HuH-7 (cell line): ENCODE data around the gene PKNOX1.
"Not testable (repeated sequence)": the region's sequence is repeated elsewhere in the genome, so short reads cannot be mapped to it uniquely, and the experiment has no call there.

Experiments
- DNase-seq: peaks from one replicate; pipeline ENCODE4 v3.0.0; 2011; ENCODE audit warnings: low spot score

Gene PKNOX1

GRCh38 chr21:42986125-42986783 is 11.9 kb downstream of the PKNOX1 start:
- no peak for DNase-seq

DNA sequence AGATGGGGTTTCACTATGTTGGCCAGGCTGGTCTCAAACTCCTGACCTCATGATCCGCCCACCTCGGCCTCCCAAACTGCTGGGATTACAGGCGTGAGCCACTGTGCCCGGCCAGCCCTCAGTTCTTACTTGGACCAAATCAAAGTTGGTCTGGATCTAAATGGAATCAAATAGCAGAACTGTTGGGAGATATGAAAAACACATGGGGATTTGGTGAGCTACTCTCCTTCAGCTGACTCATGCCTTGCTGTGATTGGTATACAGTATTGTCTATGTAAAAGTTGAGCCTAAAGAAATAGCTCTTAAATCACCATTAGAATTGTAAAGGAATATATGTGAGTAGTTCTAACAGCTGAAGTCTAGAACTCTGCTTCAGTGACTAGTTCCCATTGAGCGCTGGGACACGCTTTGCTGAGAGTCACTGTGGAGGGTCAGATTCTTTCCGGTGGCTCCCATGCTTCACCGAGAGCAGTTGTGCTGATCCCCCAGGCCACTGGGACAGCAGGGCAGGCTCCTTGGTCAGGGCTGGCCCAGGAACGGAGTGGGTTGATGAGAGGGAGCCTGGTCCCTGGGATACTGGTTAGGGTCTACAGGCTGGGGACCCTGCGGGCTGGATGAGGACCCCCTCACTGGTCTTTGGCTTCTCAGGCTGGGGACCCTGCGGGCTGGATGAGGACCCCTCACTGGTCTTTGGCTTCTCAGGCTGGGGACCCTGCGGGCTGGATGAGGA is 14.0 kb downstream of the PKNOX1 start:
- no peak for DNase-seq

DNA sequence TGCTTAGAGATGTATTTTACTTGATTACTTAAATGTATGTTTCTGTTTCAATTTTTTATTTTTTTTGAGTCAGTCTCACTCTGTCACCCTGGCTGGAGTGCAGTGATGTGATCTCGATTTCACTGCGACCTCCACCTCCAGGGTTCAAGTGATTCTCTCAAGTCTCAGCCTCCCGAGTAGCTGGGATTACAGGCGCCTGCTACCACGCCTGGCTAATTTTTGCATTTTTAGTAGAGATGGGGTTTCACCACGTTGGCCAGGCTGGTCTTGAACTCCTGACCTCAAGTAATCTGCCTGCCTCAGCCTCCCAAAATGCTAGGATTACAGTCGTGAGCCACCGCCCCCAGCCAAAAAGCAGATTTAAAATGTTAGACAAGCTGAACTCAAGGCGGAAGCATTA is 15.0 kb downstream of the PKNOX1 start:
- DNase-seq, result not testable (repeated sequence)

DNA sequence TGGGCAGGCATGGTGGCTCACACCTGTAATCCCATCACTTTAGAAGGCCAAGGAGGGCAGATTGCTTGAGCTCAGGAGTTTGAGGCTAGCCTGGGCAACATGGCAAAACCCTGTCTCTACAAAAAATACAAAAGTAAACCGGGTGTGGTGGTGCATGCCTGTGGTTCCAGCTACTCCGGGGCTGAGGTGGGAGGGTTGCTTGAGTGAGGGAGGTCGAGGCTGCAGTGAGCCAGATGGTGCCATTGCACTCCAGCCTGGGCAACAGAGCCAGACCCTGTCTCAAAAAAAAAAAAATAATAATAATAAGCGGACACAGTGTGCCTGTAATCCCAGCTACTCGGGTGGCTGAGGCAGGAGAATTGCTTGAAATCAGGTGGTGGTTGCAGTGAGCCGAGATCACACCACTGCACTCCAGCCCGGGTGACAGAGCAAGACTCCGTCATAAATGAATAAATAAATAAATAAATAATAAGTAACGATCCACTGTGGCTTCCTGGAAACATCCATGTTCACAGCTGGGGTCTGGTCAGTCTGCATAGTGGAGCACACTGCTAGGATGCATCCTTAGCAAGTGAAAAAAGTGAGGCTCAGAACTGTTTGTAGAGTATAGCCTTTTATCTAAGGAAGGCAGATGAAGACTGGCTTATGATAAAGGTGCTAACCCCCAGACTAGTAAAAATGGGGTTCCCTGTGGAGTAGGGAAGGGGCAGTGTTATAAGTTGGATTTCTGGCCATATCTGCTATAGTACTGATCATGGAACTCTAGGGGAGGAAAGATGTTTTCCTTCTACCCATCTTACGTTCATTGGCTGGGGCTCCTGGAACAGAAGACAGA is 15.7 kb downstream of the PKNOX1 start:
- no peak for DNase-seq

- DNase-seq, result no peak
Measured at GRCh38 chr21:42991992-42992740, 17.8 kb downstream of the PKNOX1 start.

DNA sequence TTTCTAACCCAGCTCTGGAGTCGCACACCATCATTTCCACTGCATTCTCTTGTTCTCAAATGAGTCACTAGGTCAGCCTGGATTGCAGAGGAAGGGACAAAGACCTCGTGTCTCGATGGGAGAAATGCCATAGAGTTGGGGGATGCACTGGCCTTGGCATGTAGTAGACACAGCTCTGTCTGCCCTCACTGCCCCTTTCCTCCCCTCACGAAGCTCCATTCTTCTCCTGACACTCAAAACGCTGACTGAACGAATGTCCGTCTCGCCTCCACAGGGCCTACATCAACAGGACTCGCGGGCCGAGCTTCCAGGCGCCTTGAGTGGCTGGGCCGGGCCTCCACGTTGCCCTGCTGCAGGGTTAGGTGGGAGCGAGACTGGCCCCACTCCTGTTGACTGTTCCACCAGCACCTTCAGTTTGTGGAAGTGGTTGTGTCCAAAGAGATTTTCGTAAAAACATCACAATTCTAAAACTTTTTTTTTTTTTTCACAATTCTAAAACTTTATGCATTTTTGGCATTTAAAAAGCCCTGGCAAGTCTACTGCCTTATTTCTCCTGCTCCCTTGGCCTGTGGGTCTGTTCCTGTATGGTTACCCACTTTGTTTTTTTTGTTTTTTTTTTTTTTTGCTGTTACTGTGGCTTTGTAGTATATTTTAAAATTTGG is 18.8 kb downstream of the PKNOX1 start:
- DNase-seq, result no peak

- DNase-seq, result no peak
Measured at GRCh38 chr21:42997053-42997452, 22.7 kb downstream of the PKNOX1 start.

- not testable (repeated sequence) for DNase-seq
Measured at GRCh38 chr21:42997983-42998382, 23.6 kb downstream of the PKNOX1 start.

DNA sequence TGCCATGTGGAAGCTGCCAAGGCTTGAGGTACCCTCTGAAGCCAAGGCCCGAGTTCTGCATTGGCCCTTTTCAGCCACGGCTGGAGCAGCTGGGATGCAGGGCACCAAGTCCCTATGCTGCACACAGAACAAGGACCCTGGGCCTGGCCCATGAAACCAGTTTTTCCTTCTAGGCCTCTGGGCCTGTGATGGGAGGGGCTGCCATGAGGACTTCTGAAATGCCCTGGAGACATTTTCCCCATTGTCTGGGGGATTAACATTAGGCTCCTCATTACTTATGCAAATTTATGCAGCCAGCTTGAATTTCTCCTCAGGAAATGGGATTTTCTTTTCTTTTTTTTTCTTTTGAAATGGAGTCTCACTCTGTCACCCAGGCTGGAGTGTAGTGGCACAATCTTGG is 24.8 kb downstream of the PKNOX1 start:
- not testable (repeated sequence) for DNase-seq

- DNase-seq, result not testable (repeated sequence)
Measured at GRCh38 chr21:43000041-43000440, 25.7 kb downstream of the PKNOX1 start.

- DNase-seq, result no peak
Measured at GRCh38 chr21:43001316-43001715, 27.0 kb downstream of the PKNOX1 start.

DNA sequence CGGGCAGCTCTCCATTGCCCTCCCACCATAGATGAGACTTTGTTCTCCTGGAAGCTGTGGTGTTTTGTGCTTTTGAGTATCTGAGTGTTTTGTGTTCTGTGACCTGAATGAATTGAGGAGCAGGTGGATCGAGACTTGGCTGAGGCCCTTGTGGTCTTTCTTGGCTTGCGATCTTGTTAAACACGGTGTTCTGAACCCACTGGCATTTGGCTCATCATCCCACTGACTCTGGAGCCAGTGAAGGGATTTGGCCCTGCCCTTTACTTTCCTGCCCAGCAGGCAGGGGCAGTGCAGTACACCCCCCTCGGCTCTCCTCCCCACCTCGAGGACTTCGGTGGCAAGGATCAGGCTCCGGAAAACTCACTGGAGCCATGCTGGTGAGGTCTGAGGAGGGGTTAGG is 30.6 kb downstream of the PKNOX1 start:
- DNase-seq, result no peak

- DNase-seq, result no peak
Measured at GRCh38 chr21:43005635-43006034, 31.3 kb downstream of the PKNOX1 start.

DNA sequence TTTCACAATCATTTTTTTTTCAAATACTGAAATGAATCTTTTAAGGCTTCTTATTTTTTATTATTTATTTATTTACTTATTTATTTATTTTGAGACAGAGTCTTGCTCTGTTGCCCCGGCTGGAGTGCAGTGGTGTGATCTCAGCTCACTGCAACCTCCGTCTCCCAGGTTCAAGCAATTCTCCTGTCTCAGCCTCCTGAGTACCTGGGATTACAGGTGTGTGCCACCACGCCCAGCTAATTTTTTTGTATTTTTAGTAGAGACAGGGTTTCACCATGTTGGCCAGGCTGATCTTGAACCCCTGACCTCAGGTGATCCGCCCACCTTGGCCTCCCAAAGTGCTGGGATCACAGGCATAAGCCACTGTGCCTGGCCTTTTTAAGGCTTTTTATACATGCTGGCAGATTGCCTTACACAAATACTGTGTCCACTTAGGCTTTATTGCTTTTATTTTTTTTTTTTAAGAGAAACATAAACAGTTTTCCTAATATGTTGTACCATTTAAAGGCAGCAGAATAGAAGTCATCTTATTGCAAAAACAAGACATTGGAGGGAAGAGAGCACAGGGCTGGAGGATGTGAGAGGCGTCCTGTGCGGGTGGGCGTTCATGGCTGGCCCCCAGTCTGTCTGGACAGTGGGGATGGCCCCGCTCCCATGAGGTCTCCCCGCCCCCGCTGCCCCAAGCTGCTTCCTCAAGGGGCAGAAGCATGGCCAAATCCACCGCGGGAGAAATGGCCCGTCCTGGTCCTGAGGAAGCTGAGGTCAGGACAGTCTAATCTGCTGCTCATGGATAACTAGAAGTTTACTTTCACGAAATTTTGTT is 31.9 kb downstream of the PKNOX1 start:
- peak; percentile 30 for DNase-seq

GRCh38 chr21:43006874-43007208 is 32.5 kb downstream of the PKNOX1 start:
- DNase-seq, result peak; percentile 60

GRCh38 chr21:43012596-43012995 is 38.2 kb downstream of the PKNOX1 start:
- DNase-seq, result no peak

DNA sequence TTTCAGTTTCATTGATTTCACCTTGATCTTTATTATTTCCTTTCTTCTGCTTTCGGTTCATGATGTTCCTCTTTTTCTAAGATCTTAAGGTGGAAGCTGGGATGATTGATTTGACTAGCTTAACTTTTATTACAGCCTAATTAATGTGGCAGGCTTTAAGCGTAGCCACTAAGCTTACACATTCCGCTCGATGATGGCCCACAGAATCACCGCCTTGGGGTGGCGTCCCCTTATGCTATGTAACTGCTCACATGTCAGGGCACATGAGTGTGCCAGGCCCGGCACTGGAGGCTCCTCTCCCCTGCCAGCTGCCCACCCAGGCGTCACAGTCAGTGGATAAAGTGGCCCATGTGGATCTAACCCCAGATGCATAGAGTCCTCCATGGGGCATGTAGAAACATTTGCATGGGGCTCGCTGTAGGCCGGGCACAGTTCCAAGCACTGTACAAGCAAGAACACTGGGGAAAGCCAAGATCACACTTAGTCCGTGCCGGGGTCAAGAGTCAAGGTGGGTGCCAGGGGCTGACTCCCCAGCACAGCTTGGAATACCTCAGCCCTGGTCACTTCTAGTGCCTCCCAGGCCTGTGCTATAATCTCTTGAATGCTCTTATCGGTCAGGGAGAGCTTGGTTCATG is 41.7 kb downstream of the PKNOX1 start:
- DNase-seq, result no peak

DNA sequence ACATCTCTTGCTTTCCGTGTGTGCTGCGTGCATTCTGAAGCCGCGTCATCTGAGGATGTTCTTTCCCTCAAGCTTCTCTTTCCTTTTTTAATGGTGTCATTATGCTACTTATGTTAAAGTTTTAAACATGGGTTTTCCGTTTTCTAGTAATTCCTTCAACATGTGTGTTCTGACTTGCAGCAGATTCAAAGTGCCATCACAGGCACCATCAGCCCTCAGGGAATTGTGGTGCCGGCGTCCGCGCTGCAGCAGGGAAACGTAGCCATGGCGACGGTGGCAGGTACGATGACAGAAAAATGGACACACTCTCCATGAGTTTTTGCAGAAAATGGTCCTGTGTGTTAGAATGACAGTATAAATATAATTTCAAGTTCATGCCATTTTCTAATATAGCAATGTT is 42.4 kb downstream of the PKNOX1 start:
- DNase-seq, result no peak

DNA sequence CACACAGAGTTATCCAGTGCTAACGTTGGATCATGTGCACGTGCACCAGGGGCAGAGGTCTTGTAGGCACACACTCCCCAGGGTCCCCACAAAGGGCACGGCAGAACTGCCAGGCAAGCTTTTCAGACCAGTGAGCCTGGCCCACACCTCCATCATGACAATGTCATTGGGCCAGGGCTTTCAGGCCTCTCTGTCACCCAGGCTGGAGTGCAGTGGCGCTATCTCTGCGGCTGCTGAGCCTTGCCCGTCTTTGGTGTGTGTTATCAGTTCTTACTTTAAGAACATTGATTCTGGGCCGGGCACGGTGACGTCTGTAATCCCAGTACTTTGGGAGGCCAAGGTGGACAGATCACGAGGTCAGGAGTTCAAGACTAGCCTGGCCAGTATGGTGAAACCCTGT is 44.2 kb downstream of the PKNOX1 start:
- DNase-seq, result no peak

GRCh38 chr21:43020177-43020576 is 45.8 kb downstream of the PKNOX1 start:
- DNase-seq, result no peak
